Activated naive CD8-positive, alpha-beta T cell treated with anti-CD3 and anti-CD28 coated beads, Interleukin-2, amount 50 U/mL, for 24 hours (primary cell): ENCODE results near the gene UACA.

Experiments
- ATAC-seq: fragments of 150-1000 bp; cut with Tn5 transposase; one replicate; pipeline ENCODE4 v1.10.0; 2021
- DNase-seq: peaks from one replicate; pipeline ENCODE4 v3.0.0; 2021
- H3K27ac Mint-ChIP-seq: one replicate; pipeline ENCODE4 v1.8.0; 2021; ENCODE audit warnings: mild to moderate bottlenecking, mixed read lengths
- H3K27me3 Mint-ChIP-seq: one replicate; pipeline ENCODE4 v1.8.0; 2021; ENCODE audit warnings: mixed read lengths
- H3K36me3 Mint-ChIP-seq: one replicate; pipeline ENCODE4 v1.8.0; 2021; ENCODE audit warnings: low read depth, mixed read lengths
- H3K4me1 Mint-ChIP-seq: one replicate; pipeline ENCODE4 v1.8.0; 2021; ENCODE audit warnings: mixed read lengths
- H3K4me3 Mint-ChIP-seq: one replicate; pipeline ENCODE4 v1.8.0; 2021; ENCODE audit warnings: mild to moderate bottlenecking, moderate library complexity, mixed read lengths
- H3K9me3 Mint-ChIP-seq: one replicate; pipeline ENCODE4 v1.8.0; 2021; ENCODE audit warnings: mixed read lengths

The UACA gene

GRCh38 chr15:70717237-70717793, 46.0 kb downstream of the UACA start:
- Mint-ChIP-seq H3K27ac (no peak overlapping the region), H3K27me3 (peaks cover 5% of the 10 kb centered on the region), H3K9me3 (no peaks in the 10 kb centered on the region), H3K36me3 (no peaks in the 10 kb centered on the region), H3K4me3 (no peak overlapping the region), H3K4me1 (no peaks in the 10 kb centered on the region)
- ATAC-seq = no peak
- no peak for DNase-seq

DNA sequence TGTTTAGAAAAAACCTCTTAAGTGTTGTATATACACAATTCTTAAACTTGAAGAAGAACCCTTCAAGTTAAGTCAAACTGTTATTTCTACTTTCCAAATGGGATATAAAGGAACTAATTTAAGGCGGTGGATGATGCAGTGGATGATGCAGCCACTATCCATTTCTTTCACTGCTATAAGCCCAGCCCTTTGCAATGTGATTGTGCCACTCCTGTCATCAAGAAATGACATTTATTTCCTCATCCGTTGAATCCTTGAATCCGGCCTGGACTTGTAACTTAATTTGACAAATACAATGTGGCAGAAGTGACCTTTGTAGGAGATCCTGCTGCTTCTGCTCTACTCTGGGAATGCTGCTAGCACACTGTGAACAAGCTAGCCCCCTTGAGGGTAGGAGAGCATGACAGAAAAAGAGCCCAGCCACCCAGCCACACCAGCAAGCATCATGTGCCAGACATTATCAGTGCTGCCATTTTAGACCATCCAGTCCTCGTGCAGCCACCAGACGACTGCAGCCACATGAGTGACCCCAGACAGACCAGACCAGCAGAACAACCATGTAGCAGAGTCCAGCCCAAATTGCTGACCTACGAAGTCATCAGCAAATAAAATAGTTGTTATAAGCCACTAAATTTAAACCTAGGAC, 47.4 kb downstream of the UACA start:
- no peaks in the 10 kb centered on the region for H3K4me1 Mint-ChIP-seq
- no peak overlapping the region for H3K4me3 Mint-ChIP-seq
- no peak for DNase-seq
- no peak for ATAC-seq
- no peaks in the 10 kb centered on the region for H3K36me3 Mint-ChIP-seq
- H3K27ac Mint-ChIP-seq = no peak overlapping the region
- H3K27me3 Mint-ChIP-seq = peaks cover 5% of the 10 kb centered on the region
- H3K9me3 Mint-ChIP-seq = no peaks in the 10 kb centered on the region

GRCh38 chr15:70714565-70714964, 48.8 kb downstream of the UACA start:
- Mint-ChIP-seq H3K36me3 (no peaks in the 10 kb centered on the region), H3K27ac (no peak overlapping the region), H3K9me3 (no peaks in the 10 kb centered on the region), H3K4me1 (no peaks in the 10 kb centered on the region), H3K27me3 (peaks cover 6% of the 10 kb centered on the region), H3K4me3 (no peak overlapping the region)
- DNase-seq (no peak), ATAC-seq (no peak)

- H3K9me3 Mint-ChIP-seq = no peaks in the 10 kb centered on the region
- no peak for ATAC-seq
- peaks cover 6% of the 10 kb centered on the region for H3K27me3 Mint-ChIP-seq
- no peak overlapping the region for H3K27ac Mint-ChIP-seq
- no peaks in the 10 kb centered on the region for H3K4me1 Mint-ChIP-seq
- H3K4me3 Mint-ChIP-seq = no peak overlapping the region
- DNase-seq = no peak
- H3K36me3 Mint-ChIP-seq = no peaks in the 10 kb centered on the region
These were observed 49.3 kb downstream of the UACA start for GRCh38 chr15:70714015-70714414.

DNA sequence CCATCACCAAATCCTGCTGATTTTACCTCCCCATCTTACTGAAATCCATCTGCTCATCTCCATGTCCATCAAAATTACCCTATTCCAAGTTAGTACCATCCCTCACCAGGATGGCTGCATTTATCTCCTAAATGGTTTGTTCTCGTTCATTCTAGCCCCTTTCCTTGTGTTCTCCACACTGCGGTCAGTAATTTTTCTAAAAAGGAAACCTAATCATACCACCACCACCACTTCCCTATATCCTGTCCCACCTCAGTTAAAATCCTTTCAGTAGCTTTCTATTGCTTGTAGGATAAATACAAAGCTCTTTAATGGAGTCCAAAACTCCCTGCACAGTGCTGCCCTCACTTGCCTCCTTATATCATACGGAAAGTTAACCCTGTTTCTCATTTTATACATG, 51.1 kb downstream of the UACA start:
- Mint-ChIP-seq H3K4me3 (no peak overlapping the region), H3K9me3 (no peaks in the 10 kb centered on the region), H3K36me3 (no peaks in the 10 kb centered on the region), H3K27ac (no peak overlapping the region), H3K27me3 (peaks cover 6% of the 10 kb centered on the region), H3K4me1 (no peaks in the 10 kb centered on the region)
- DNase-seq (no peak), ATAC-seq (no peak)

DNA sequence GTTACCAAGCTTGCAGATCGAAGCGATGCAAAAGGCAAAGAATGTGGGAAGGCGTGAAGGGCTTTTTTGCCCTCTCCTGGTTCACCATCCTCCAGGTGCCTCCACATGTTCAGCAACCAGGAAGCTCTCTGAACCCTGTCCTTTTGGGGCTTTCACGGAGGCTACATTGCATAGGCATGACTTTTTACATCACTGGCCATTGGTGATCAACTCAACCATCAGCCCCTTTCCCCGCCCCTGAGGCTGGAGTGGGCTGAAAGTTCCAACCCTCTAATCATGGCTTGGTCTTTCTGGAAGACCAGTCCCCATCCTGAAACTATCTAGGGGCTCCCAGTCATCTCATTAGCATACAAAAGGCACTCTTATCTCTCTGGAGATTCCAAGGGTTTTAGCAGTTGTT, 52.6 kb downstream of the UACA start:
- no peak overlapping the region for H3K4me3 Mint-ChIP-seq
- ATAC-seq = no peak
- H3K4me1 Mint-ChIP-seq = no peaks in the 10 kb centered on the region
- H3K27ac Mint-ChIP-seq = no peak overlapping the region
- H3K27me3 Mint-ChIP-seq = peaks cover 11% of the 10 kb centered on the region
- H3K36me3 Mint-ChIP-seq = no peaks in the 10 kb centered on the region
- H3K9me3 Mint-ChIP-seq = no peaks in the 10 kb centered on the region
- DNase-seq = no peak

GRCh38 chr15:70708839-70709238, 54.5 kb downstream of the UACA start:
- no peaks in the 10 kb centered on the region for H3K36me3 Mint-ChIP-seq

DNA sequence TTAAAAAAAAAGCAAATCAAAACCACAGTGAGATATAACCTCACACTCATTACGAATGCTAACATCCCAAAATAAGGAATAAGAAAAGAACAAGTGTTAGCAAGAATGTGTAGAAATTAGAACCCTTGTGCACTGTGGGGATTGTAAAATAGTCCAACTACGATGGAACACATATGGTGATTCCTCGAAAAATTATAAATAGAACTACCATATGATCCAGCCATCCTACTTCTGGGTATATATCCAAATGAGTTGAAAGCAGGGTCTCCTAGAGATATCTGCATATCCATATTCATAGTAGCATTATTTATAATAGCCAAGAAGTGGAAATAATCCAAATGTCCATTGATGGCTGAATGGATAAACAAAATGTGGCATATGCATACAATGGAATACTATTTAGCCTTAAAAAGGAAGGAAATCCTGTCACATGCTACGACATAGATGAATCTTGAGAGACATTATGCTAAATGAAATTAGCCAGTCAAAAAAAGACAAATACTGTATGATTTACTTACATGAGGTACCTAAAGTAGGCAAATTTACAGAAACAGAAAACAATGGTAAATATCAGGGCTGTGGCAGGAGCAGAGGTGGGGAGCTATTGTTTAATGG, 55.6 kb downstream of the UACA start:
- peaks cover 13% of the 10 kb centered on the region for H3K27me3 Mint-ChIP-seq
- ATAC-seq (no peak), DNase-seq (no peak)
- no peaks in the 10 kb centered on the region for H3K4me1 Mint-ChIP-seq
- H3K9me3 Mint-ChIP-seq = no peaks in the 10 kb centered on the region
- H3K36me3 Mint-ChIP-seq = no peaks in the 10 kb centered on the region
- no peak overlapping the region for H3K4me3 Mint-ChIP-seq
- H3K27ac Mint-ChIP-seq = no peak overlapping the region

More at GRCh38 chr15:70708839-70709238, 54.5 kb downstream of the UACA start:
- Mint-ChIP-seq H3K27me3 (peaks cover 12% of the 10 kb centered on the region), H3K27ac (no peak overlapping the region), H3K4me1 (no peaks in the 10 kb centered on the region), H3K4me3 (no peak overlapping the region), H3K9me3 (no peaks in the 10 kb centered on the region)
- DNase-seq = no peak
- no peak for ATAC-seq

DNA sequence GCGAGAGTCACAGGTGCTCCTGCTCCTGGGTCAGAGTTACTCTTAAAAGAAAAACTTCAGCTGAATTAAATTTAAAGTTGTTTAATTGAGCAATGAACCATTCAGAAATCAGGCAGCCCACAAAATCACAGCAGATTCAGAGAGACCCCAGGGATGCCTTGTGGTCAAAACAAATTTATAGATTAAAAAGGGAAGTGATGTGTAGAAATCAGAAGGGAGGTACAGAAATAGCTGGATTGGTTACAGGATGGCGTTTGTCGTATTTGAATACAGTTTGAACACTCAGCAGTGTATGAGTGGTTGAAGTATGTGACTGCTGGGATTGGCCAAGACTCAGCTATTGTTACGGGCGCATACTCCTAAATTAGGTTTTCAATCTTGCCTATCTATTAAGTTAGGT, 58.6 kb downstream of the UACA start:
- DNase-seq (no peak), ATAC-seq (no peak)
- Mint-ChIP-seq H3K9me3 (no peaks in the 10 kb centered on the region), H3K4me3 (no peak overlapping the region), H3K27me3 (peaks cover 11% of the 10 kb centered on the region), H3K36me3 (no peaks in the 10 kb centered on the region), H3K27ac (no peak overlapping the region), H3K4me1 (no peaks in the 10 kb centered on the region)

DNA sequence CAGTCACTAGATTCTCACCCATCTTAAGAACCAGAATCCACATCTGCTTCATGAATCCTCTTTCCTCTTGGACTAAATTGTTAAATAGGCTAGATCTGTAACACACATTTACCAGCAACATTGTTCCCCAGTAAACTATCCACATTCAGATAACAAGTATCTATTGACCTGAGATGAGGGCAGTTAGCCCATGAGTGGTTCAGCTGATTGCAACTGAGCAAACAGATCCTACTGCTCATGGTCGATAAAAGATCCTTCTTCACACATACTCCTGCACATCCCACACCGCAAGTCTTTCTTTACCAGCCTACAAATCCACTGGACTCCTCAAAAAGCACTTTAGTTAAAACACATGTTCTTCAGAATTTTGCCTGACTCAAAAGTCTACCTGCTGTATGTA, 59.2 kb downstream of the UACA start:
- no peak for DNase-seq
- Mint-ChIP-seq H3K36me3 (no peaks in the 10 kb centered on the region), H3K4me1 (no peaks in the 10 kb centered on the region), H3K9me3 (no peaks in the 10 kb centered on the region), H3K4me3 (no peak overlapping the region), H3K27ac (no peak overlapping the region), H3K27me3 (peaks cover 11% of the 10 kb centered on the region)
- no peak for ATAC-seq

- H3K27ac Mint-ChIP-seq = no peak overlapping the region
- DNase-seq (no peak), ATAC-seq (no peak)
- H3K4me1 Mint-ChIP-seq = no peaks in the 10 kb centered on the region
- peaks cover 11% of the 10 kb centered on the region for H3K27me3 Mint-ChIP-seq
- no peaks in the 10 kb centered on the region for H3K9me3 Mint-ChIP-seq
- no peaks in the 10 kb centered on the region for H3K36me3 Mint-ChIP-seq
- H3K4me3 Mint-ChIP-seq = no peak overlapping the region
These were observed 60.1 kb downstream of the UACA start for GRCh38 chr15:70703096-70703878.

- no peak for ATAC-seq
- H3K36me3 Mint-ChIP-seq = no peaks in the 10 kb centered on the region
- no peak overlapping the region for H3K27ac Mint-ChIP-seq
- peaks cover 11% of the 10 kb centered on the region for H3K27me3 Mint-ChIP-seq
- H3K4me1 Mint-ChIP-seq = no peaks in the 10 kb centered on the region
- DNase-seq = no peak
- H3K9me3 Mint-ChIP-seq = no peaks in the 10 kb centered on the region
- no peak overlapping the region for H3K4me3 Mint-ChIP-seq
These were observed 60.8 kb downstream of the UACA start for GRCh38 chr15:70702584-70702983.

GRCh38 chr15:70701891-70702568, 61.3 kb downstream of the UACA start:
- no peak for DNase-seq
- peaks cover 11% of the 10 kb centered on the region for H3K27me3 Mint-ChIP-seq

DNA sequence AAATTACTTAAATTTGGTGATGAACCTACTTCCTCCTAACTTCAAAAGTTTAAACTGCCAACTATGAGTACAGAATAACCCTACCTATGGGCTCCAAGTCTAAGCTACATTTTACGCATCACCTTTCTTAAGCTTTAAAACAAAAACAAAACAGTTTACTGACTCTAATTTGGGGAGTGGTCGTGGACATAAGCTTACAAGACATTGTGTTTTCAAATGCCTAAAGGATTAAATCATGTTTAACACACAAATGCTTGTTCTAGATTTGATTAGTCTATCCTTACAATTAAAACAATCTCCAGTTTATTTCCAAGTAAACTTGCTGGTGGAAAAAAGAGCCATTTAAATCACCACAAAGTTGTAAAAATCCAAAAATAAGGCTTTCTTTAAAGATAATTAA, 62.2 kb downstream of the UACA start:
- no peaks in the 10 kb centered on the region for H3K9me3 Mint-ChIP-seq
- H3K36me3 Mint-ChIP-seq = no peaks in the 10 kb centered on the region
- no peaks in the 10 kb centered on the region for H3K4me1 Mint-ChIP-seq
- H3K4me3 Mint-ChIP-seq = no peak overlapping the region
- ATAC-seq (no peak), DNase-seq (no peak)
- H3K27ac Mint-ChIP-seq = no peak overlapping the region
- peaks cover 7% of the 10 kb centered on the region for H3K27me3 Mint-ChIP-seq

More at GRCh38 chr15:70701891-70702568, 61.3 kb downstream of the UACA start:
- ATAC-seq = no peak
- Mint-ChIP-seq H3K9me3 (no peaks in the 10 kb centered on the region), H3K27ac (no peak overlapping the region), H3K4me1 (no peaks in the 10 kb centered on the region), H3K36me3 (no peaks in the 10 kb centered on the region), H3K4me3 (no peak overlapping the region)
